Suprapubic skin (tissue), 3 donors: ENCODE results near the gene TEX29.

Source experiments
- EP300 ChIP-seq: sonication (generic); formaldehyde crosslinking; IDR thresholded peaks from one replicate; pipeline ENCODE4 v1.6.1; 2017; ENCODE audit warnings: antibody characterized with exemption
- POLR2A ChIP-seq, 2 donors: fragments of 450-650 bp; IDR thresholded peaks; one replicate each; pipeline ENCODE4 v1.6.1; 2017; ENCODE audit warnings: antibody characterized with exemption in 2 of 2, mild to moderate bottlenecking in 2 of 2, moderate library complexity in 2 of 2
- TF ChIP-seq, protein P1 (sequence below), 2 donors: fragments of 200-600 bp in 1 of 2; fragments of 450-650 bp in 1 of 2; sonication (generic) in 1 of 2; IDR thresholded peaks; one replicate each; pipeline ENCODE4 v1.5.1; 2016 to 2019; ENCODE audit warnings: antibody characterized with exemption in 2 of 2, mild to moderate bottlenecking in 1 of 2, moderate library complexity in 1 of 2

DNA sequence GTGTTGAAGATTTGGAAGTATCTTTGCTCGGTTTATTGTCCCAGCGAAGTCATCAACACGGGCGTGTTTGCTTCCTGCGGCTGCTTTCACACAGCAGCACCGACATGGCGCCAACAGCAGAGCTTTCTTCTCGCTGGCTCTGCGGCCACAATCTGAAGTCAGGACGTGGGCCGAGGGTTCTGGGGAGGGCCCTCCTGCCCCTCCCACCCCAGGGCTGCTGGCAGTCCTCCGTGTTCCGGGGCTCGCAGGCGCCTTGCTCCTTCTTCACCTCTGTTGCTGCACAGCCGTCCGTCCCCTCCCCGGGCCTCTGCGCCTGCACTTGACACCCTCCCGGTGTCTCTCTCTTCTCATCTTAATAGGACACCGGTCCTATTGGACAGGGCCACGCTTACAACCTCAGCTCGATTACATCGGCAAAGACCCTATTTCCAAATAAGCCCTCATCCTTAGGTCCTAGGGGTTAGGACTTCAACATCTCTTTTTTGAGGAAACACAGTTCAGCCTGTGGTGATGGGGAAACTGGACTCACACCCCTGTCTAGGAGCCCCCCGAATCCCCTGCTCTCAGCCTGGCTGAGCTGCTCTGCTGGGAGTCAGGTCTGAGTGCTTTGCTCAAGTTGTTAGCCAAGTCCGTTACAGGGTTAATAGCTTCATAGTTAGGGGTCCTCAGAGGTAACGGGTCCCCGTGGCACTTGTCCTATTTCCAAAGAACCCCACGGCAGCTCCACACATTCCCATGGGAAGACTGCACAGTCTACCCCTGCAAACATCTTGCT lies 2.7 kb upstream of the TEX29 start:
- TF ChIP-seq, protein P1, sequence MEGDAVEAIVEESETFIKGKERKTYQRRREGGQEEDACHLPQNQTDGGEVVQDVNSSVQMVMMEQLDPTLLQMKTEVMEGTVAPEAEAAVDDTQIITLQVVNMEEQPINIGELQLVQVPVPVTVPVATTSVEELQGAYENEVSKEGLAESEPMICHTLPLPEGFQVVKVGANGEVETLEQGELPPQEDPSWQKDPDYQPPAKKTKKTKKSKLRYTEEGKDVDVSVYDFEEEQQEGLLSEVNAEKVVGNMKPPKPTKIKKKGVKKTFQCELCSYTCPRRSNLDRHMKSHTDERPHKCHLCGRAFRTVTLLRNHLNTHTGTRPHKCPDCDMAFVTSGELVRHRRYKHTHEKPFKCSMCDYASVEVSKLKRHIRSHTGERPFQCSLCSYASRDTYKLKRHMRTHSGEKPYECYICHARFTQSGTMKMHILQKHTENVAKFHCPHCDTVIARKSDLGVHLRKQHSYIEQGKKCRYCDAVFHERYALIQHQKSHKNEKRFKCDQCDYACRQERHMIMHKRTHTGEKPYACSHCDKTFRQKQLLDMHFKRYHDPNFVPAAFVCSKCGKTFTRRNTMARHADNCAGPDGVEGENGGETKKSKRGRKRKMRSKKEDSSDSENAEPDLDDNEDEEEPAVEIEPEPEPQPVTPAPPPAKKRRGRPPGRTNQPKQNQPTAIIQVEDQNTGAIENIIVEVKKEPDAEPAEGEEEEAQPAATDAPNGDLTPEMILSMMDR (IDR thresholded peaks at IDR 0.05) = no peak
- TF ChIP-seq EP300 (no peak), POLR2A (IDR thresholded peaks at IDR 0.05) (no peak)
